Tibial artery (tissue), 4 donors: ENCODE data around the gene ATRN.

ENCODE experiments used
- DNase-seq, 2 donors: peaks; one replicate each; pipeline ENCODE4 v3.0.0-alpha.2; 2019
- H3K27ac ChIP-seq, 2 donors: fragments of 200-600 bp; sonication (generic) in 1 of 2; 1 replicate in 1 of 2; 2 replicates in 1 of 2; pipeline ENCODE4 v1.5.1; 2018 to 2019; ENCODE audit warnings: mild to moderate bottlenecking in 1 of 2
- H3K27me3 ChIP-seq, 2 donors: fragments of 200-600 bp; sonication (generic) in 1 of 2; one replicate each; pipeline versions ENCODE4 v1.5.1 to v1.6.0; 2016 to 2019
- H3K36me3 ChIP-seq, 3 donors: fragments of 200-600 bp; sonication (generic) in 2 of 3; one replicate each; pipeline ENCODE4 v1.5.1; 2016 to 2019; ENCODE audit warnings: mild to moderate bottlenecking in 2 of 3
- H3K4me1 ChIP-seq, 4 donors: fragments of 200-600 bp; sonication (generic) in 2 of 4; 1 replicate in 3 of 4; 2 replicates in 1 of 4; pipeline ENCODE4 v1.5.1; 2016 to 2019
- H3K4me3 ChIP-seq, 2 donors: fragments of 200-600 bp; sonication (generic) in 1 of 2; 1 replicate in 1 of 2; 2 replicates in 1 of 2; pipeline ENCODE4 v1.5.1; 2018 to 2019; ENCODE audit warnings: mild to moderate bottlenecking in 2 of 2
- H3K9me3 ChIP-seq, 3 donors: fragments of 200-600 bp; sonication (generic) in 1 of 3; one replicate each; pipeline ENCODE4 v1.5.1; 2016 to 2019
- CTCF ChIP-seq, 2 experiments: fragments of 200-600 bp in 1 of 2; fragments of 450-650 bp in 1 of 2; IDR thresholded peaks; one replicate each; pipeline ENCODE4 v1.5.1; 2017 to 2019; ENCODE audit warnings: antibody characterized with exemption in 2 of 2, mild to moderate bottlenecking in 1 of 2, moderate library complexity in 1 of 2
- intact Hi-C: fragments of 100-400 bp; cut with DNase I; formaldehyde crosslinking; loops from one replicate; pipeline ENCODE4 v1.15.0; 2023; ENCODE audit warnings: low total_unique reads

ATRN gene

GRCh38 chr20:3681931-3682781 lies 211.3 kb downstream of the ATRN start, which contains the start of gene ADAM33:
ADAM33 (minus strand) TSS chr20:3682010; CDS start chr20:3682004, 6 bp downstream.
- H3K27me3 ChIP-seq = no peaks in the 10 kb centered on the region
- peak within 1 kb of the TSS; percentile 82 to 90 for H3K27ac ChIP-seq
- H3K4me1 ChIP-seq = peaks cover under 1 to 62% (median 51%) of the 10 kb centered on the region in 4 donors
- intact Hi-C loops = no loop called here
- H3K4me3 ChIP-seq = peak within 1 kb of the TSS; percentile 61 to 84
- DNase-seq = peak in 1 of 2 donors; percentile 76
- TF ChIP-seq CTCF (IDR thresholded peaks at IDR 0.05) = no peak
- no peaks in the 10 kb centered on the region for H3K36me3 ChIP-seq
- H3K9me3 ChIP-seq = no peaks in the 10 kb centered on the region

- peaks cover 3 to 43% (median 32%) of the 10 kb centered on the region in 4 donors for H3K4me1 ChIP-seq
- TF ChIP-seq CTCF (IDR thresholded peaks at IDR 0.05) = no peak
- H3K9me3 ChIP-seq = no peaks in the 10 kb centered on the region
- no peak overlapping the region for H3K27ac ChIP-seq
- DNase-seq = no peak
- no peaks in the 10 kb centered on the region for H3K36me3 ChIP-seq
- intact Hi-C loops = no loop called here
- no peaks in the 10 kb centered on the region for H3K27me3 ChIP-seq
- H3K4me3 ChIP-seq = no peak overlapping the region
These were observed 214.5 kb downstream of the ATRN start for GRCh38 chr20:3685341-3685740.

- no peak for TF ChIP-seq CTCF (IDR thresholded peaks at IDR 0.05)
- Histone ChIP-seq H3K27ac (peak overlapping the region; percentile 48 to 55), H3K9me3 (no peaks in the 10 kb centered on the region), H3K27me3 (no peaks in the 10 kb centered on the region), H3K4me1 (peaks cover 3 to 32% (median 21%) of the 10 kb centered on the region in 4 donors), H3K36me3 (no peaks in the 10 kb centered on the region), H3K4me3 (no peak overlapping the region)
- DNase-seq = no peak
- intact Hi-C loops = no loop called here
These were observed 215.6 kb downstream of the ATRN start for GRCh38 chr20:3686421-3686820.

- Histone ChIP-seq H3K4me3 (no peak overlapping the region), H3K27me3 (no peaks in the 10 kb centered on the region), H3K27ac (peak overlapping the region; percentile 58 to 65), H3K36me3 (no peaks in the 10 kb centered on the region), H3K4me1 (peaks cover 3 to 27% (median 19%) of the 10 kb centered on the region in 4 donors), H3K9me3 (no peaks in the 10 kb centered on the region)
- intact Hi-C loops = no loop called here
- no peak for TF ChIP-seq CTCF (IDR thresholded peaks at IDR 0.05)
- peak; percentile 92 to 93 for DNase-seq
These were observed 216.1 kb downstream of the ATRN start for GRCh38 chr20:3686867-3687321.

GRCh38 chr20:3687655-3688054 lies 216.8 kb downstream of the ATRN start:
- no peaks in the 10 kb centered on the region for H3K9me3 ChIP-seq
- peaks cover 3 to 21% (median 16%) of the 10 kb centered on the region in 4 donors for H3K4me1 ChIP-seq
- no peaks in the 10 kb centered on the region for H3K36me3 ChIP-seq
- TF ChIP-seq CTCF (IDR thresholded peaks at IDR 0.05) = no peak
- no peak overlapping the region for H3K4me3 ChIP-seq
- H3K27ac ChIP-seq = peak overlapping the region; percentile 58 to 65
- intact Hi-C loops = no loop called here
- H3K27me3 ChIP-seq = no peaks in the 10 kb centered on the region
- no peak for DNase-seq
